Measurements from ENCODE around the gene LRRTM2.

GRCh38 chr5:138903130-138903775, 28.1 kb upstream of the LRRTM2 start:
- TF ChIP-seq CTCF (IDR thresholded peaks at IDR 0.05 in 4 of 5, conservative IDR thresholded peaks at IDR 0.05 in 1 of 5) (no peak), POLR2A (IDR thresholded peaks at IDR 0.05) (no peak)

Measured in gastrocnemius medialis (tissue), 4 donors.